B cell (primary cell): ENCODE results near the gene TECR. TPM values are rescaled to one million over a fixed set of nuclear protein-coding genes. Genes with fewer than 3 reads are reported as not detected.
"Not testable (repeated sequence)": the region's sequence is repeated elsewhere in the genome, so short reads cannot be mapped to it uniquely, and the experiment has no call there.

Experiments
- ATAC-seq: fragments of 200-7000 bp; cut with Tn5 transposase; one replicate; pipeline ENCODE4 v1.10.0; 2021; ENCODE audit warnings: low read depth, mild to moderate bottlenecking, moderate number of reproducible peaks, moderate library complexity
- CTCF ChIA-PET: fragments of 350-600 bp; sonication (Branson Sonifier 250); formaldehyde crosslinking; loops from one replicate; lab custom pipeline; 2021; ENCODE audit warnings: antibody characterized with exemption, inconsistent platforms; lab: Charles Lee
- POLR2A ChIA-PET: fragments of 350-600 bp; sonication (Branson Sonifier 250); formaldehyde crosslinking; loops from one replicate; lab custom pipeline; 2021; ENCODE audit warnings: antibody characterized with exemption; lab: Charles Lee
- DNase-seq: peaks from one replicate; pipeline ENCODE4 v3.0.0; 2013
- H2AFZ ChIP-seq: 2 replicates; pipeline ENCODE4 v1.6.1; 2012; ENCODE audit warnings: mild to moderate bottlenecking, low read depth, low read length; ENCODE audit not compliant: insufficient read depth, poor library complexity, severe bottlenecking
- H3K27ac ChIP-seq, 2 donors: 1 replicate in 1 of 2; 2 replicates in 1 of 2; pipeline ENCODE4 v1.5.1; 2012 to 2013; ENCODE audit warnings: low read length in 2 of 2, mild to moderate bottlenecking in 2 of 2, moderate library complexity in 1 of 2
- H3K27me3 ChIP-seq, 4 experiments: fragments of 200-600 bp in 1 of 4; sonication (generic) in 1 of 4; replicated peaks in 1 of 4; 1 replicate in 2 of 4; 2 replicates in 2 of 4; pipeline versions ENCODE4 v1.6.1 to v1.7.0; 2013 to 2016; ENCODE audit warnings: low read length in 3 of 4, mild to moderate bottlenecking in 2 of 4, mixed read lengths in 1 of 4, moderate library complexity in 1 of 4; ENCODE audit not compliant: insufficient read depth in 4 of 4, control insufficient read depth in 3 of 4; ENCODE audit errors: control extremely low read depth in 1 of 4
- H3K36me3 ChIP-seq, 2 experiments: replicated peaks in 1 of 2; 1 replicate in 1 of 2; 2 replicates in 1 of 2; pipeline versions ENCODE4 v1.6.1 to v1.7.1; 2013; ENCODE audit warnings: low read length in 1 of 2; ENCODE audit not compliant: insufficient read depth in 2 of 2, control insufficient read depth in 1 of 2; ENCODE audit errors: control extremely low read depth in 1 of 2, extremely low read depth in 1 of 2
- H3K4me1 ChIP-seq, 2 donors: fragments of 200-600 bp in 1 of 2; sonication (generic) in 1 of 2; 1 replicate in 1 of 2; 2 replicates in 1 of 2; pipeline versions ENCODE4 v1.5.1 to v1.6.1; 2013 to 2017; ENCODE audit warnings: low read length in 2 of 2; ENCODE audit not compliant: control insufficient read depth in 2 of 2, insufficient read depth in 2 of 2
- H3K4me2 ChIP-seq: replicated peaks from 2 replicates; pipeline ENCODE3; 2012; ENCODE audit warnings: mild to moderate bottlenecking, low read depth, low read length; ENCODE audit not compliant: poor library complexity, severe bottlenecking
- H3K4me3 ChIP-seq, 5 experiments: fragments of 200-600 bp in 1 of 5; sonication (generic) in 1 of 5; 1 replicate in 3 of 5; 2 replicates in 2 of 5; pipeline versions ENCODE4 v1.5.1 to v1.7.0; 2011 to 2016; ENCODE audit warnings: low read length in 4 of 5, mild to moderate bottlenecking in 4 of 5, low read depth in 2 of 5, control low read depth in 1 of 5, moderate library complexity in 1 of 5; ENCODE audit not compliant: insufficient read depth in 1 of 5; ENCODE audit errors: control extremely low read depth in 1 of 5, extremely low read depth in 1 of 5
- H3K79me2 ChIP-seq: fragments of 200-600 bp; sonication (generic); one replicate; pipeline ENCODE4 v1.6.0; 2016; ENCODE audit warnings: low read length; ENCODE audit not compliant: control insufficient read depth, insufficient read depth
- H3K9ac ChIP-seq: fragments of 200-600 bp; sonication (generic); 2 replicates; pipeline ENCODE4 v1.6.1; 2017; ENCODE audit warnings: mild to moderate bottlenecking, low read length, moderate library complexity
- H3K9me3 ChIP-seq, 3 donors: one replicate each; pipeline versions ENCODE4 v1.6.1 to v1.7.1; 2013; ENCODE audit warnings: low read length in 2 of 3; ENCODE audit not compliant: control insufficient read depth in 2 of 3, insufficient read depth in 1 of 3; ENCODE audit errors: control extremely low read depth in 1 of 3
- H4K20me1 ChIP-seq: 2 replicates; pipeline ENCODE4 v1.6.0; 2012; ENCODE audit warnings: mild to moderate bottlenecking, low read length; ENCODE audit not compliant: insufficient read depth, control insufficient read depth, poor library complexity, severe bottlenecking
- H3K27ac Mint-ChIP-seq: one replicate; pipeline ENCODE4 v1.8.0; 2021; ENCODE audit warnings: mixed read lengths
- H3K27me3 Mint-ChIP-seq: one replicate; pipeline ENCODE4 v1.8.0; 2021; ENCODE audit warnings: mixed read lengths
- H3K4me1 Mint-ChIP-seq: one replicate; pipeline ENCODE4 v1.8.0; 2021; ENCODE audit warnings: mixed read lengths
- H3K4me3 Mint-ChIP-seq: one replicate; pipeline ENCODE4 v1.8.0; 2021; ENCODE audit warnings: mixed read lengths
- H3K9me3 Mint-ChIP-seq: one replicate; pipeline ENCODE4 v1.8.0; 2022; ENCODE audit warnings: mixed read lengths; ENCODE audit not compliant: insufficient read depth
- CTCF ChIP-seq: fragments of 200-600 bp; IDR thresholded peaks from one replicate; pipeline ENCODE4 v1.8.0; 2022; ENCODE audit warnings: antibody characterized with exemption, mild to moderate bottlenecking
- EZH2 ChIP-seq: IDR thresholded peaks from 2 replicates; pipeline ENCODE4 v1.6.1; 2012; ENCODE audit warnings: borderline replicate concordance, low read depth, mild to moderate bottlenecking, moderate library complexity, low read length; ENCODE audit not compliant: insufficient read depth, poor library complexity, severe bottlenecking
- WGBS: methylation state at CpG from one replicate; pipeline ENCODE4 v1.1.5; 2013; ENCODE audit warnings: missing lambda C conversion rate; ENCODE audit not compliant: insufficient coverage; 5-methylcytosine and 5-hydroxymethylcytosine counted together
- intact Hi-C: fragments of 100-400 bp; cut with micrococcal nuclease; formaldehyde crosslinking; loops from one replicate; pipeline ENCODE4 v1.10.0; 2022
- polyA plus RNA-seq: library from polyadenylated mRNA; depleted of rRNA; stranded (reverse); fragments of >200 nt; gene quantifications from 2 replicates; pipeline ENCODE4 v1.2.3, GENCODE V29; 2012
- total RNA-seq, 2 donors: library from RNA; stranded (reverse); fragments of 120-200 nt in 1 of 2; gene quantifications; 1 replicate in 1 of 2; 2 replicates in 1 of 2; pipeline versions ENCODE4 v1.2.3 to v1.2.4, GENCODE V29; 2013 to 2022

Gene TECR
- total and polyA plus RNA-seq, 2 donors (not counting 1 experiment from before 2014, with no cell fraction given): 68.9 to 129 TPM

GRCh38 chr19:14563989-14564651 is 34.7 kb downstream of the TECR start:
- Histone ChIP-seq H3K4me1 (peaks cover 0 to 5% of the 10 kb centered on the region in 2 donors), H2AFZ (no peak overlapping the region), H3K9me3 (no peaks in the 10 kb centered on the region), H3K79me2 (peaks cover 46% of the 10 kb centered on the region), H3K4me3 (no peak overlapping the region), H3K36me3 (peaks cover 0 to 35% of the 10 kb centered on the region in 2 experiments), H3K27me3 (no peaks in the 10 kb centered on the region), H4K20me1 (peaks cover 69% of the 10 kb centered on the region), H3K9ac (no peak overlapping the region), H3K27ac (no peak overlapping the region), H3K4me2 (no peak overlapping the region)
- H3K4me3 Mint-ChIP-seq: no peak overlapping the region
- H3K27me3 Mint-ChIP-seq: no peaks in the 10 kb centered on the region
- POLR2A ChIA-PET: no interaction called here
- DNase-seq (no peak), ATAC-seq (peak; percentile 57)
- H3K27ac Mint-ChIP-seq: no peak overlapping the region
- H3K9me3 Mint-ChIP-seq: no peaks in the 10 kb centered on the region
- intact Hi-C loops: no loop called here
- 90% methylated on average over 7 of the region's 33 CpGs for WGBS
- no peak for TF ChIP-seq EZH2
- TF ChIP-seq CTCF: no peak
- CTCF ChIA-PET: no interaction called here
- peaks cover 23% of the 10 kb centered on the region for H3K4me1 Mint-ChIP-seq

GRCh38 chr19:14564652-14565297 is 35.4 kb downstream of the TECR start:
- H3K27me3 Mint-ChIP-seq, H3K4me2 ChIP-seq, POLR2A ChIA-PET, H3K4me1 ChIP-seq, ATAC-seq, H3K4me3 ChIP-seq, H3K9me3 ChIP-seq, H3K9me3 Mint-ChIP-seq, H3K27ac ChIP-seq, intact Hi-C loops, H3K27me3 ChIP-seq, H2AFZ ChIP-seq, H3K4me3 Mint-ChIP-seq, H3K27ac Mint-ChIP-seq, DNase-seq, CTCF ChIA-PET, H3K9ac ChIP-seq: not testable (repeated sequence)
- H4K20me1 ChIP-seq: peaks cover 71% of the 10 kb centered on the region
- peaks cover 0 to 37% of the 10 kb centered on the region in 2 experiments for H3K36me3 ChIP-seq
- 77% methylated on average over 13 of the region's 22 CpGs for WGBS
- peaks cover 45% of the 10 kb centered on the region for H3K79me2 ChIP-seq
- peaks cover 28% of the 10 kb centered on the region for H3K4me1 Mint-ChIP-seq
